Ammon's horn (tissue), 1 donor: ENCODE measurements around the gene SLAIN2.
A peak's percentile ranks its signal among the peaks of the same experiment; 100 is the strongest.
"Not testable (repeated sequence)": the region's sequence is repeated elsewhere in the genome, so short reads cannot be mapped to it uniquely, and the experiment has no call there.

Source experiments
- DNase-seq: peaks from one replicate; pipeline ENCODE4 v3.0.0-alpha.2; 2016; ENCODE audit warnings: low spot score

The SLAIN2 gene

DNA sequence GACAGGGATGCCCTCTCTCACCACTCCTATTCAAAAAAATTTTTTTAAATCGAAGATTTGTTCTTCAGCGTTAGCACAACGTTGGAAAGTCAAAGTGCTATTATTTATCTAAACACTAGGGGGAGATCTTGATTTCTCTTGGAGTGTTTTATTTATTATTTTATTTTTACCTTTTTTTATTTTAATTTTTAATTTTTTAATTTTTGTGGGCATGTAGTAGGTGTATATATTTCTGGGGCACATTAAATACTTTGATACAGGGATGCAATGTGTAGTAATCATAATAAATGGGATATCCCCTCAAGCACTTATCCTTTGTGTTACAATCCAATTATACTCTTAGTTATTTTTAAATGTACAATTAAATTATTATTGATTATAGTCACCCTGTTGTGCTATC, 104.4 kb downstream of the SLAIN2 start:
- no peak for DNase-seq

DNA sequence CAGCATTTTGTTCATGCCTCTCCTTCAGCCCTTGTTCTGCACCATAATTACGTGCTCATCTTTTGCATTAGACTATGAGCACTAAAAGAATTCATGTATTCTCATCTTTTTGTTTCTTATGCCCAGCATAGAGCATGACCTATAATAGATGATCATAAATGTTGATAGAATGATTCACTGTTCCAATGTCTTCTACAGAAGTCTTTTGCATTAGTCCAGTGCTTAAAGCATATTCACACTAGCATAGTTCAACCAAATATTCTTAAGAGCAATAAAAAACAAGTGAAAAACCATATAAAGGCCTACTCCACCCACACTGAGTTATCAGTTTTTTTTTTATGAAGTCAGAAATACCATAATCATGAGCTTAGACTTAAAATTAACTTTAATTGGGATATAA, 105.3 kb downstream of the SLAIN2 start:
- DNase-seq: no peak

DNA sequence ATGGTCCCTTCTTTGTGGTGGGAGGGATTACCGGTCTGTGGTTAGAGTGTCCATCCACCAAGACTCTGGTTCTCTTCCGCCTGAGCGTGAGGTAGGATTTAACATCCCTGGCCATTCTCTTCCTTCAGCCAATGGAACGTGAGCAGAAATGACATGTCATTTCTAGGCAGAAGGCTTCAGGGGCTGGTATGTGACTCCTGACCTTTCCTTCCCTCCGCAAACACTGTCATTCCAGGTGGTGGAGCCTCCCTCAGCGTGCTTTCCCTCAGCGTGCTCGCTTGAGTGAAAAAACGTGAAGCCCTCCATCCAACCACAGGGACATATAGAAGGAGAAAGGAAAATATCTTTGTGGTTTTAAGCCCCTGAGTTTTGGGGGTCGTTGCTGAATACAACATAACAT, 107.8 kb downstream of the SLAIN2 start:
- no peak for DNase-seq

DNA sequence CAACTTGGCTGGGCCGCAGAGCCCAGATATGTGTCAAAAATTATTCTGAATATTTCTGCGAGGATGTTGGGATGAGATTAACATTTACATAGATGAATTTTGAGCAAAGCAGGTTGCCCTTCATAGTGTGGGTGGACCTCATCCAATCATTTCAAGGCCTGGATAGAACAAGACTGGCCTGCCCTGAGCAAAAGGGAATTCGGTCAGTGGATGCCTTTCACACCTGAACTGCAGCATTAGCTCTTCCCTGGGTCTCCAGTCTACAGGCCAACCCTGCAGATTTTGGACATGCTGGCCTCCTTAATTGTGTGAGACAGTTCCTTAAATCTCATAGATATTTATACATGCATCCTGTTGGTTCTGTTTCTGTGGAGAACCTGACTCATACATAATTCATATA, 109.4 kb downstream of the SLAIN2 start:
- no peak for DNase-seq

DNA sequence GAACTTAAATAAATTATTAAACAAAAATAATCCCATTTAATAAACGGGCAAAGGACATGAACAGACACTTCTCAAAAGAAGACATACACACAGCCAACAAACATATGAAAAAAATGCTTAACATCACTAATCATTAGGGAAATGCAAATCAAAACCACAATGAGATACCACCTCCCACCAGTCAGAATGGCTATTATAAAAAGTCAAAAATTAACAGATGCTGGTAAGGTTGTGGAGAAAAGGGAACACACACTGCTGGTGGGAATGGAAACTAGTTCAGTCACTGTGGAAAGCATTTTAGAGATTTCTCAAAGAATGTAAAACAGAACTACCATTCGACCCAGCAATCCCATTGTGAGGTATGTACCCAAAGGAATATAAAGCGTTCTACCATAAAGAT, 110.3 kb downstream of the SLAIN2 start:
- not testable (repeated sequence) for DNase-seq

DNA sequence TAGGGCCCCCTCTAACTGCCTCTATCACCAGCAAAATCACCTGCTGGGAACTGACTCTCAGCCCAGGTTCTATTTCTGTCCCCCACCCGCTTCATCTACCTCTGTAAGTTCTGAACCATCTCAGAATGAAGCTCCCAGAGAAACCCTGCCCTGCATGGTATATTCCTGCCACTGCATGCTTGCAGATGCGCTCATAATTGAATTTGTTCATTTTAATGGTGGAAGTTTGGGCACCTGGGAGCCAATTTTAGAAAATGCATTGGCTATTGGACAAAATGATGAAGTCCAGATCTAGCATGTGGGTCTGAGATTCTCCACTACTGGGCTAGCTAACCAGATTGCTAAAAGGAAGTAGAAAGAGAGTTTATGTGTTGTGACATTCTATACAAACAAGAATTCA, 113.3 kb downstream of the SLAIN2 start:
- no peak for DNase-seq

DNA sequence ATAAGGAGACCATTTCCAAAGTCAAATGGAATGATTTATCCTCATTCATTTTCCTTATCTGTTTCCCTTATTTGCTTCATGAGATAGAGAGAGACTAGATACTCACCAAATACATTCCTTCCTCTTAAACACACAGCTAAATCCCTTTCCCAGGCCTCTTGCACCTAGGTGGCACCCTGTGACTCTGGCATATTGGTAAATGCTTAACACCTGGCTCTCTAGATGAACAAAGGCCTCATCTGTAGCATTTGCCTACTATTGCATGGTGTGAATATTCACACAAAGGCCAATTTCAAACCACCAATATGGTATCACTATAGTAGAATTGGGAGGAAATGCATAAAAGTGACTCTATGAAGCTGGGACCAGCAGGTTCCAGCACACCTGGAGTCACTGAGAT, 119.7 kb downstream of the SLAIN2 start:
- no peak for DNase-seq

DNA sequence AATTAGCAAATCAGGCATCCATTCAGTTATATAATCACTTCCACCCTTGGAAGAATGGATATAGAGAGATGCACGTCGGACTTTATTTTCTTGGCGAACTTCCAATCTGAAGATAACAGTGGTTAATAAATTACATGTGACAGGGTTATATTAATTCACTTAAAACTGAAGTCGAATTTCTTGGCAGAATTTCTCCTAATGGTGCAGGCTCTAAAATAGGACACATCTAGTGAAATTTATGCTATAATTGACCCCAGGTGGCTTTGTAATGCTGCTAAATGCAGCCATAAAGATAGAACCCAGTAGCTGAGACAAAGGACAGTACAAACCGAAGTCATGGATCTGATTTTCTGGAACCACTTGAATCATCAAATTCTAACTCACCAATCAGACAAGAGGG, 121.0 kb downstream of the SLAIN2 start:
- no peak for DNase-seq

DNA sequence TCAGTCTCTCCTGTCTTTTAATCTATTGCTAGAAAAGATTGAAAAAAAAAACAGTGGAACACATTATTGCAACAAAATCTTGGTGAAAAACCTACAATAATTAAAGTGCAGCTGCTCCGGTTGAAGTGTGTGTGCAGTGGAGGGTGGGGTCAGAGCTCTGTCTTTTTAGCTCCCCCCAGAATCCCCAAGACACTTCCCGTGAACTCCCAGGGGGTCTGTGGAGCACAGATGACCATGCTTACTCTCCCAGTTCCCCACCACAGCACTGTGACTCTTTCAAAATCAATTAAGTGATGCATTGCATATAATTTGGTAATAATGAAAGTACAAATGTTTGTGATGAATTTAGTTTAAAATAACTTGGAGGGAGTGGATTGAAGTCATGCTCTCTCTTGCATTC, 126.1 kb downstream of the SLAIN2 start:
- DNase-seq: no peak

DNA sequence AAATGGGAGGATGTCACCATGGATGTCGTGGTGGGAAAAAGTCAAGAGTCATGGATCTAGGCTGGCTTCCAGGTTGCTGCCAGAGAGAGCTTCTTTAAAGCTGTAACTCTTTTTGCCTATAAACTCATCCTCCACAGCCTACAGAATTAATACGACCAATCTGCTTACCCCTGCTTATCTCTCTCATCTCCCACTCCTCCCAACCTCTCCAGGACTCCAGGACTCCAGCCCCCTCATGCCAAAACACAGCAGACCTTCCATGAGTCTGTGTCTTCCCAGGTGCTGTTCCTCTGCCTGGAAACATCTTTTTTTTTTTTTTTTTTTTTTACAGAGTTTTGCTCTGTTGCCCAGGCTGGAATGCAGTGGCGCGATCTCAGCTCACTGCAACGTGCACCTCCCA, 126.6 kb downstream of the SLAIN2 start:
- no peak for DNase-seq

DNA sequence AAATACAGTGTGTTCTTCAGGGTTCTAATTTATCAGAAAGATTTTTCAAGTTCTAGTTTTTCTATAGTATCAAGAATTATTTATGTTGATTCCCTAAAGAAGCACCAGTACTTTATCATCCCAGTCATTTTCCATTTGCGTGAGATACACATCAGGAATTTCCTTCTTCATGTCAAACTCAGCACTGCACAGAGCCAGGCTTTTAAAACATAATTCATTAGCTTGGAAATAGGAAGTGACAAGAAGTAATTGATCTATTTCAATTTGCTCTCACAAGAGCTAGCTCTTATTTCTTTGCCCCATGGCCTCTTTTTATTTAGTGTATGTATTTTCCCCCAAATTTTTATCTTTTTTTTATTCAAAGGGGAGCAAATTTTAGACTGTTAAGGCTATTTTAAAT, 128.8 kb downstream of the SLAIN2 start:
- DNase-seq: no peak

DNA sequence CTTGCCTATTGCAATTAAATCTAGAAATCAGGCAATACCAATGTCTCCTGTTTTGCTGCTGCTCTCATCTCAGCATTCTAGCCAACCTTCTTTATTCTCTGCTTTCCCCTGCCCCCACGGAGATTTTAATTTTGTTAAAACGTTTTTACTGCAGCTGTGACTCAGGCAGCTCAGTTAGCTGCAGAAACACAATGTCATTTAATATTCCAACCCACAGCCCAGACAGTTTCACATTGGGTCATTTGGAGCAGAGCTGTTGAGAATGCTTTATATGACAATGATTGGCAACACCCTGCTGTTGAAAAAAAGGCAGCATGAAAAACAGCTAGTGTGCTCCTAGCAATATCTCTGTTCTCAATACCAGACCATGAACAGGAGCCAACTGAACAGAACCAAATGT, 129.2 kb downstream of the SLAIN2 start:
- peak; percentile 71 for DNase-seq

DNA sequence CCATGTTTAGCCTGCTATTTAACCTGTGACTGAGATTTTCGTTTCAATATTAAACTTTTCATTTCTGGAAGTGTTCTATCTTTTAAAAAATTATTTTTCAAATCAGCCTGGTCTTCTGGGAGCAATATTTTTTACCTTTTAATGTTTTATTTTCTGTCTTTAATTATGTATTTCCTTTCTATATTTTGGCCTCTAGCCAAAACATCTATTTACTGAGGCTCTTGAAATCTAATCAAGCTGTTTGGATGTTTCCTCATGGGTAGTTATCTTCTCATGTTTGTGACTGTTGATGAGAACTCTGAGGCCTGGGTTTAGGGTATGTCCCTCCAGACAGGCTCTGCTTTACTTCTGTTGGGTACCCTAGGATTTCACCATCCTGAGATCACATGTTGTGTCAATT, 131.5 kb downstream of the SLAIN2 start:
- DNase-seq: no peak

DNA sequence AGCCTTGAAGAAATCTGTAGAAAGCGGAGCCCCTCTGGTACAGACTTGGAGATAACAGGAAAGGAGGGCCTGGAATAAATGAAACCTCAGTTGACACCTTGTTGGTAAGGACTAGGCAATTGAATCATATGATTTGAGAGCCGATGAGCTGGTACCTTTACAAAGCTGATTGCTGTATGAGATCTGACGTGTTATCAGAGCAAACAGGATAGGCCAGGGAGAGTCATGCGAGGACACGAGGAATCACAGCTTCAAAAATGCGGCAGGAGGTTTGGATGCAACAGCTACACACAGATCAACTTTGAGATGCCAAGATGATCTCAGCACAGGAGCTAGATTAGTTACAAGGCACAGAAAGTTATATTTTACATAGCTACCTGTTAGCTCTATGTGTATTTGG, 134.4 kb downstream of the SLAIN2 start:
- no peak for DNase-seq
